ENCODE measurements around the gene SPAG5.

Gene SPAG5

DNA sequence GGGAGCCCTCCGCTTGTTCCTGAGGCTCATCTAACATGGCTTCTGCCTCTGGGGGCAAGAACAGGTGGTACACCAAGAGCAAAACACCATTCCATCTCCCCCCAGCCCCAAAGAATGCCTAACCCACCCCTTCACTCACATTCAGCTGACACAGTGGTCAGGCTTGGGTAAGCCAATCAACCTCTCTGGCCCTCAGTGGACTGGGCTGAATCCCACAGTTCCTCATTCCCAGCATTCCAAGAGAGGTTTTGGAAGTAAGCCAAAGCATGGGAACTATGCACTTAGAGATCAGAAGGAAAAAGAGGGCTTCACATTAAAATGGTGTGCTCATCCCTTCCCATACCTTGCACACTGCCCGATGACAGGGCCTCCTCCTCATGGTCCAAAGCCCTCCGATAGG lies 35.4 kb downstream of the SPAG5 start:
- TF ChIP-seq, protein P1, sequence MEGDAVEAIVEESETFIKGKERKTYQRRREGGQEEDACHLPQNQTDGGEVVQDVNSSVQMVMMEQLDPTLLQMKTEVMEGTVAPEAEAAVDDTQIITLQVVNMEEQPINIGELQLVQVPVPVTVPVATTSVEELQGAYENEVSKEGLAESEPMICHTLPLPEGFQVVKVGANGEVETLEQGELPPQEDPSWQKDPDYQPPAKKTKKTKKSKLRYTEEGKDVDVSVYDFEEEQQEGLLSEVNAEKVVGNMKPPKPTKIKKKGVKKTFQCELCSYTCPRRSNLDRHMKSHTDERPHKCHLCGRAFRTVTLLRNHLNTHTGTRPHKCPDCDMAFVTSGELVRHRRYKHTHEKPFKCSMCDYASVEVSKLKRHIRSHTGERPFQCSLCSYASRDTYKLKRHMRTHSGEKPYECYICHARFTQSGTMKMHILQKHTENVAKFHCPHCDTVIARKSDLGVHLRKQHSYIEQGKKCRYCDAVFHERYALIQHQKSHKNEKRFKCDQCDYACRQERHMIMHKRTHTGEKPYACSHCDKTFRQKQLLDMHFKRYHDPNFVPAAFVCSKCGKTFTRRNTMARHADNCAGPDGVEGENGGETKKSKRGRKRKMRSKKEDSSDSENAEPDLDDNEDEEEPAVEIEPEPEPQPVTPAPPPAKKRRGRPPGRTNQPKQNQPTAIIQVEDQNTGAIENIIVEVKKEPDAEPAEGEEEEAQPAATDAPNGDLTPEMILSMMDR (IDR thresholded peaks at IDR 0.05; ENCODE audit: low read depth, low read length, missing control alignments), result no peak
- H3K4me3 ChIP-seq (replicated peaks; ENCODE audit: low read depth, low read length), result no peak overlapping the region
- DNase-seq (ENCODE audit: extremely low read depth, low read depth), result no peak

GRCh38 chr17:28555022-28555421 lies 43.8 kb downstream of the SPAG5 start:
- DNase-seq (ENCODE audit: extremely low read depth, low read depth), result no peak
- TF ChIP-seq, protein P1 (IDR thresholded peaks at IDR 0.05; ENCODE audit: low read depth, low read length, missing control alignments), result no peak
- H3K4me3 ChIP-seq (replicated peaks; ENCODE audit: low read depth, low read length), result no peak overlapping the region

GRCh38 chr17:28554565-28554964 lies 44.3 kb downstream of the SPAG5 start:
- H3K4me3 ChIP-seq (replicated peaks; ENCODE audit: low read depth, low read length), result no peak overlapping the region
- DNase-seq (ENCODE audit: extremely low read depth, low read depth), result no peak
- TF ChIP-seq, protein P1 (IDR thresholded peaks at IDR 0.05; ENCODE audit: low read depth, low read length, missing control alignments), result no peak

DNA sequence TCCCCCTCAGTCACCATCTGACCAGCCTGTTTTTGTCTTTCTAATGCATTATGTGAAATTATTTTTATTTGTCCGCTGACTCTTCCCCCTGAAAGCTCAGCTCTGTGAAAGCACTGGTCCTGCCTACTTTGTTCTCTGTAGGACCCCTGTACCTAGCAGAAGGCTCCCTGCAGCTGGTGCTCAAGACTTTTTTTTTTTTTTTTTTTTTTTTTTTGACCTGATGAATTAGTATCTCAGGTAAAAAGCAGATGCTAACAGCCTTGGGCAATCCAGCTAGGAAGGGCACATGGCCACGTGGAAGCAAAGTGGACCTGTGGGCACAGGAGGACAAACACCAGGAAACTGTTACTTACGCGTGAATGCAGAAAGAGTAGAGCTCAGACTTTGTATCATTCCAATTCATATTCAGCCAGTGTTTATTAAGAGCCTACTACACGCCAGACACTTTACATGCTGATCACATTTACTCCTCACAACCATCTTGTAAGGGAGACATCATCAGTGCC lies 45.8 kb downstream of the SPAG5 start:
- no peak for DNase-seq (ENCODE audit: extremely low read depth, low read depth)
- TF ChIP-seq, protein P1 (IDR thresholded peaks at IDR 0.05; ENCODE audit: low read depth, low read length, missing control alignments), result no peak
- H3K4me3 ChIP-seq (replicated peaks; ENCODE audit: low read depth, low read length), result no peak overlapping the region

DNA sequence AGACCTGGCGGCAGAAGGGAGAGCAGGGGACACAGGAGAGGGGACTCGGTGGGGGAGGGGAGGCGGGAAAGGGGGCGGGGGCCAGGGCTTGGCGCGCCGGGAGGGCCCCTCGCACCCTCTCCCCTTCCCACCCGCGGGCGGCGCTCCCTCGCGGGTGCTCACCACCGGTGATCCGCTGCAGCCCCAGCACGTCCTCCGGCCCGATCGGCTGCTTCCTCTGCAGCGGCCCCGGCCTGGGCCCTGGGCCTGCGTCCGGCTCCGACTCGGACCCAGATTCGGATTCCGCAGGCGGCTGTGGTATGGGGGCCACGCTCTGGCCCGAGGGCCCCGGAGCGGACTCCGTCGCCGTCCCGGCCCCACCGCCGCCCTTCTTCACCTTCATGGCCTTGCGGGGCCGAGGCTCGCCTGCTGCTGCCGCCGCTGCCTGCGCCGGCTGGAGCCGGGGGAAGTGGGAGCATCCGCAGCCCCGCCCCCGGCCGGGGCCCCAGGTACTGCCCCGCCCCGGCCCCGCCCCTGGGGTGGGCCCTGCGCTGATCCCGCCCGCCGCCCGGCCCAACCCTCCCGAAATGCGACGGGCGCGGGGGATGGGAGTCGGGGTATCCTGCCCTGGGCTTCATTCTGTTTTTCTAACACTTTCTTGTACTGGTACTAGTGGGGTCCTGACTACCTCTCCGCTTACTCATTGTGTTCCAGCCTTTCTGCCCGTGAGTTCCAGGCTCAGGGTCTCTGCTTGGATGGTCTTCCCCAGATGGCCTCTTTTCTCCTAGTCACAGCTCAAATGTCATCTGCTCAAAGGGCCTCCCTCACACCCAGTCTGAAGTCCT lies 46.4 kb downstream of the SPAG5 start, which contains the start of gene UNC119:
Gene UNC119, minus strand, starts transcription at position 449 of the 824 bp plus-strand sequence. Its CDS starts 67 bp downstream, at position 382.
- TF ChIP-seq, protein P1 (IDR thresholded peaks at IDR 0.05; ENCODE audit: low read depth, low read length, missing control alignments), result no peak
- H3K4me3 ChIP-seq (replicated peaks; ENCODE audit: low read depth, low read length), result peak within 1 kb of the TSS; percentile 63
- DNase-seq (ENCODE audit: extremely low read depth, low read depth), result no peak

DNA sequence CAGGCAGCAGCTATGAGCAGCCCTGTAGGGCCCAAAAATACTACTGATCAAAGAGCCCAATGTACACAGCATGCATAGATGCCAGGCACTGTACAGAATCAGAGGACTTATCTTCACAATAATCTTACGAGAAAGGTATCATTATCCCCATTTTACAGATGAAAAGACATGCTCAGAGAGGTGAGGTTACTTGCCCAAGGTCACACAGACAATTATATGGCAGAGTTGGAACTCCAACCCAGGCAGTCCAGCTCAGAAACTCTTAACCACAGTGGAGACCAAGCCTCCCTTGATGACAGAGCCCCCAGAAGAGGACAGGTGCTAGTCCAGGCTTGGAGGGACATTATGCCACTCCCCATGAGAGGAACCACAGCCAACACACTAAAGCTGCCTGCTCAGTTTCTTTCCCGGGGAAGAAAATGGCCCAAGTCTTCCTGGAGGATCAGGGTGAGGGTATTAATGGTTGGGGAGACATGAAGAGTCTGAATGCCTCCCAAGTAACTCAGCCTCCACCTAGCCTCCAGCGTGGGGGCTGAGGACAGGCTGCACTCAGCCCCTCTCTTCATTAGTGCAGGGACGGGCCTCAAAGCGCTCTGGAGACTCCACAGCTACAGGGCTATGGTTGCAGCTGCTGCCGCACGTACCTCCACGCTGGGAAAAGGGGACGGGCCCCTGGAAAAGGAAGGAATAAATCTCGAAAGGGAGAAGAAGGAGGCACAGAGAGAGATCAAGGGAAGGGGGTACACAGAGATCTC lies 47.2 kb downstream of the SPAG5 start:
- H3K4me3 ChIP-seq (replicated peaks; ENCODE audit: low read depth, low read length), result peak overlapping the region; percentile 63
- TF ChIP-seq, protein P1 (IDR thresholded peaks at IDR 0.05; ENCODE audit: low read depth, low read length, missing control alignments), result no peak
- DNase-seq (ENCODE audit: extremely low read depth, low read depth), result no peak
